Activated T-helper 9 cell treated with anti-CD3 and anti-CD28 coated beads, Interleukin-2, amount 50 U/mL, for 16 hours (primary cell): Measurements from ENCODE around the gene BRSK2.

Experiments
- DNase-seq: peaks from one replicate; pipeline ENCODE4 v3.0.0-alpha.2; 2020; ENCODE audit warnings: low read depth

Gene BRSK2

GRCh38 chr11:1438261-1438966 is 48.7 kb downstream of the BRSK2 start:
- DNase-seq, result no peak

- DNase-seq, result no peak
These were observed 49.2 kb downstream of the BRSK2 start for GRCh38 chr11:1438967-1439330.

DNA sequence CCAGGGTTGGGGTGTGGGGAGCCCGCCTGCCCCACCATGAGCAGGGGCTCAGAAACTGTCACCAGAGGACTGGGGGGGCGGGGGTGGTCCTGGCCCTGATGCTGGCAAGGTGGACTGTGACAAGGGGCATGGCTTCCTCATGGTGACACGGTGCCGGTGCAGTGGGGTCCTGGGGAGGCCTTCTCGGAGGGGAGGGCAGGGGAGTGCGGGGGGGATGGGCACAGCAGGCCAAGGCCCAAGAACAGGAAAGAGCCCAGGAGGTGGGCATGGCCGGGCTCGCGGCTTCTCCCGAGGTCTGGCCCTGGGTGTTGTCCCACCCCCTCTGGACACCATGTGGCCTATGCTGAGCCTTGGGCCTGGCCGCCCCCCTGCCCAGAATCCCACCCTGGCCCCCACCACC is 49.6 kb downstream of the BRSK2 start:
- DNase-seq, result no peak

- DNase-seq, result no peak
These were observed 50.3 kb downstream of the BRSK2 start for GRCh38 chr11:1440066-1440465.

DNA sequence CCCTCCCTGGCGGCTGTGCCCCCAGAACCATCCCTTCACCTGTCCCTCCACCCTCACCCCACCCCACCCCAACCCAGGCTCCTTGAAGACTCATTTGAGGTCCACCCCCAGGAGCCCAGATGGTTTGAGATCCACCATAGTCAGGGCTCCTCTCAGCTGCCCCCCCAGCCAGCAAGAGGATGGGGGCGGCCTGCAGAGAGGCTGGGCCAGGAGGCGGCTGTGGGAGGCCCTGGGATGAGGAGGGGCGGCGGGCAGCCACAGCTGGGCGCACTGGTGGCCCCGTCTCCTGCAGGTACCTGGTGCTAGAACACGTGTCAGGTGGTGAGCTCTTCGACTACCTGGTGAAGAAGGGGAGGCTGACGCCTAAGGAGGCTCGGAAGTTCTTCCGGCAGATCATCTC is 50.8 kb downstream of the BRSK2 start:
- no peak for DNase-seq

- DNase-seq, result no peak
These were observed 52.4 kb downstream of the BRSK2 start for GRCh38 chr11:1442163-1442562.

DNA sequence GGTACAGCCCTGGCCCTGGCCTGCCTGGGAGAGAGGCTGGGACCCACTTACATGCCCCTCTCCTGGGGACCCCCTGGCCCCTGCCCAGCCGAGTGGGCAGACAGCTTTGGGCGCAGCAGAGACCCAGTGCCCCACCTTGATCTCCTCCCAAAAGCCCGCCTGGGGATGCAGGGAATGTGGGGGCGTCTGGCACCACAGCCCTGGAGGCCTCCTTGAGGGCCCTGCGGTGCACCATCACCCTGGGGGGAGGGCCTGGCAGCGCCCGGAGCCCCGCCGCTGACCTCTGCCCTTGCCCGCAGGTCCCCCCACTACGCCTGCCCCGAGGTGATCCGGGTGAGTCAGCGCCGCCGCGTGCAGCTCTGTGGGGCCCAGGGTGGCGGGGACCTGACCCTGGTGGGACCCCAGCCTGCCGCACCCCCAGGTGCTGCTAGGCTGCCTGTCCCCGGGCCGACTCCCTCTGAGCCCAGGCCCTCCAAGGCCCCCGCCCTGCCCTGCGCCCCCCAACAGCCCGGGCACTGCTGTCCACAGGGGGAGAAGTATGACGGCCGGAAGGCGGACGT is 53.2 kb downstream of the BRSK2 start:
- DNase-seq, result no peak

GRCh38 chr11:1443737-1444136 is 54.0 kb downstream of the BRSK2 start:
- DNase-seq, result no peak

DNA sequence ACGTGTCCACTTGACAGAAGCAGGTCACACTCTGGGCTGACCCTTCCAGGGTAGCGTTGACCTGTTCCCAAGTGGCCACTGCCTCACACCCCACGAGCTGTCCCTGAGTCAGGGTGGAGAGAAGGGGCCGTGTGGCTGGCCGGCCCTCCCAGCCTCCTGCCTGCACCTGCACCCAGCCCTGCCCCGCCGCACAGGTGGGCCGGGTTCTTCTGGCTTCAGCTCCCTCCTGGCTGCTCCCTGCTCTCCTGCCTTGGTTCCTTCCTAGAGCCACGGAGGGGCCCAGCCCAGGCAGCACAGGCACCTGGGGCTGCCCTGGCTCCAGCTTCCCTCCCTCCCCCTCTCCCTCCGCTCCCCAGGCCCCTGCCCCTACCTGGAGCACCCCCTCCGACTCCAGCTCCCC is 54.6 kb downstream of the BRSK2 start:
- DNase-seq, result no peak

DNA sequence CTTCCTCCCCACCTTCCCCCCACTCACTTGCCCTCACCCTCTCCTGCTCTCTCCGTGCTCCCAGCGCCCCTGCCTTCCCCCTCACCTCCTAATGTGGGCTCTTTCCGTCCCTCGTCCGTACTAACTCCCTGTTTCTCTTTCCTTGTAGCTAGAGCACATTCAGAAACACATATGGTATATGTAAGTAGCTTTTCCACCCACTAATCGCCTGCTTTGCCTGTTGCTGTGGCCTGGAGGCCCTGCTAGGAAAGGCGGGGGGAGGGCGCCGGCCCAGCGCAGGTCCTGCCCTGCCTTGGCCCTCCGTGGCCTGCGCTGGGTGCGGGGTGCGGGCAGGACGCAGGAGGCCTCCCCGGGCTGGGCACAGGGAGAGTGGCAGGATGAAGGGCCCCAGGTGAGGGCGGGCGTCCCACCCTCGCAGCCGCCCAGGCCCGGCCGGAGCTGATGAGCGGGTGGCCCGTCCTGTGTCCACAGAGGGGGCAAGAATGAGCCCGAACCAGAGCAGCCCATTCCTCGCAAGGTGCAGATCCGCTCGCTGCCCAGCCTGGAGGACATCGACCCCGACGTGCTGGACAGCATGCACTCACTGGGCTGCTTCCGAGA is 55.2 kb downstream of the BRSK2 start:
- DNase-seq, result no peak

DNA sequence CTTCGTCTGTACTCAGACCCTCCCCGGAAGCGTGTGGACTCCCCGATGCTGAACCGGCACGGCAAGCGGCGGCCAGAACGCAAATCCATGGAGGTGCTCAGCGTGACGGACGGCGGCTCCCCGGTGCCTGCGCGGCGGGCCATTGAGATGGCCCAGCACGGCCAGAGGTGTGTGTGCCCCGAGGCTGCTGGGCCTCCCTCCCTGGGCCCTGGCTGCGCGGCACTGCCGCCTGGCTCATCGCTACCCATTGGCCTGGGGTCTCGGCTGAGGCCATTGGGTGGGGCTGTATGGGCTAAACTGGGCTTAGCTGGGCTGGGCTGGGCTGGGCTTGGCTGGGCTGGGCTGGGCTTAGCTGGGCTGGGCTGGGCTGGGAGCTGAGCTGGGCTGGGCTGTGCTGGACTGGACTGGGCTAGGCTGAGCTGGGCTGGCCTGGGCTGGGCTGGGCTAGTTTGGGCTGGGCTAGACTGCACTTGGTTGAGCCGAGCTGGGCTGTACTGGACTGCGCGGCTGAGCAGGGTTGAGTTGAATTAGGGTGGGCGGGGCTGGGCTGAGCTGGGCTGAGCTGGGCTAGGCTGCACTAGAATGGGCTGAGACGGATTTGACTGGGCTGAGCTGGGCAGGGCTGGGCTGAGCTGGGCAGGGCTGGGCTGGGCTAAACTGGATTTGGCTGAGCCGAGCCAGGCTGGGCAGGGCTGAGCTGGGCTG is 56.2 kb downstream of the BRSK2 start:
- DNase-seq, result no peak

DNA sequence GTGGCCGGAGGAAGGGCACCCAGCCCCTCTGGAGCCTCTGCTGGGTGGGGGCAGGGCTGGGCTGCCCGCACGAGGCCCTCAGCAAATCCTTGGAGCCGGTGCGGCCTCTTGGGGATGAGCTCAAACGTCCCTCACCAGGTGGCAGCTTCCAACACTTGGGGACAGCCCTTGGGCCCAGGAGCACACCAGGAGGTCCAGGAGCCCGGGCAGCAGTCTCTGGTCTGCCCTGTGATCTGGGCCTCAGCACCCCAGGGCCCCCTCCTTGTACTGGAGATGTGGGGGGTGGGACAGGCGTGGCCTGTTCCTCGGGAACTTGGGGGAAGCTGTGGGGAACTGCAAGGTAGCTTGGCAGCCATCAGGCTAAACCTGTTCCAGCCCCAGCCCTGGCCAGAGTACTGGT is 56.9 kb downstream of the BRSK2 start:
- DNase-seq, result no peak

DNA sequence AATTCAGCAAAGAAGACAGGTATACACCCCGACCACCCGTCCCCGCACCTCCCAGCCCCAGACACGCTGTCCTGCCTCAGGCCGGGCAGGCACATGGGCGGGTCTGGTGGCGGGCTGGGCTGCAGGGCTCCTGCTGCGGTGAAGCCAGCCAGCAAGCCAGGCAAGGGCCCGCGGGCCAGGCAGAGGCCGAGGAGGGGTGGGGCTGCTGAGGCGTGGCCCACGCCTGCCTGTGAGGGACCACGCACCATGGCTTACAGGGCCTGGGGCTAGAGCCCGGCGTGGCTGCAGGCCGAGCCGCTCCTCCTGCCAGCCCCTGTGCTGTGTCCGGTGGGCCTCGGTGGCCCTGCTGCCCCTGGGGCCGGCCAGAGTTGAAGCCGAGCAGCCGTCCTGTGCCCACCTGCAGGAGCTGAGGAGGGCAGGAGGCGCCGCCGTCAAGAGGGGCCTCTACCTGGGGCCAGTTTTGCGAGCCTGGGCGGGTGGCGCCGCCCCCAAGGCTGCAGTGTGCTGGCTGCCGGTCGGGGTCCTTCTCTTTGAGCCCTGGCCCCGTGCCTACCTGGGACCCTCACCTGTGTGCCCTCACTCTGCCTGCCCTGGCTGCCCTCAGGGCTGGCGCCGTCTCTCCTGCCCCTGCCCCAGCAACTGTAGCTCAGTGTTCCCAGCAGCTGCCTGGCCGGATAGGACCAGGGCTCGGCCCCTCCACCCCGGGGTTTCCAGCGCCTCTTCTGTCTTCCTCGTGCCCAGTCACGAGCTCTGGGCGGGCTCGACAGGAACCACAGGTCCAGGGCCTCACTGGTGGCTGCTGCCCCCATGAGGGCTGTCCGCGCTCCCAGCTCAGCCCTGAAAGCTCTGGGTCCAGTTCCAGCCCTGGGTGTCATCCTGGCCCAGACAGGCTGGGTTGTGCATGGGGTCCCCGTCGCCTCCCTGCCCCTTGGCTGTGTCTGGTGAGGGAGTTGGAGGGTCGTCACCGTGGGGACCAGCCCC is 58.4 kb downstream of the BRSK2 start:
- no peak for DNase-seq

DNA sequence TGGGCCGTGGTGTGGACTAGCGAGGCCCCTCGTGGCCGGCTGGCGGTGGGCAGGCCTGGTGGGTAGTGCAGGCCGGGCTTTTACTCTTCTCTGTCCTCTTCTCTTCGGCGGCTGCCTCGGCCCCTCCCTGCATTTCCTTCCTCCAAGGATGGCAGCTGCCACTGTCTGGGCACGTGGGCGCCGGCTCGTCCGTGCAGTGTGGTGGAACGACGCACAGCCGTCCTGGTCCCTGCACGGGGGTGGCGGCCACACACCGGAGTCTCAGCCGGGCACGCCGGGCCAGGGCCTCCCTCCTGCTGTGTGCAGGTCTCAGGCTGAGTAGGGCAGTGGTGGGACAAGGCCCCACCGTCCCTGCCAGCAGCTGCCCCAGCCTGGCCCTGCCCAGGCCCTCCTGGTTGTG is 59.1 kb downstream of the BRSK2 start:
- no peak for DNase-seq

DNA sequence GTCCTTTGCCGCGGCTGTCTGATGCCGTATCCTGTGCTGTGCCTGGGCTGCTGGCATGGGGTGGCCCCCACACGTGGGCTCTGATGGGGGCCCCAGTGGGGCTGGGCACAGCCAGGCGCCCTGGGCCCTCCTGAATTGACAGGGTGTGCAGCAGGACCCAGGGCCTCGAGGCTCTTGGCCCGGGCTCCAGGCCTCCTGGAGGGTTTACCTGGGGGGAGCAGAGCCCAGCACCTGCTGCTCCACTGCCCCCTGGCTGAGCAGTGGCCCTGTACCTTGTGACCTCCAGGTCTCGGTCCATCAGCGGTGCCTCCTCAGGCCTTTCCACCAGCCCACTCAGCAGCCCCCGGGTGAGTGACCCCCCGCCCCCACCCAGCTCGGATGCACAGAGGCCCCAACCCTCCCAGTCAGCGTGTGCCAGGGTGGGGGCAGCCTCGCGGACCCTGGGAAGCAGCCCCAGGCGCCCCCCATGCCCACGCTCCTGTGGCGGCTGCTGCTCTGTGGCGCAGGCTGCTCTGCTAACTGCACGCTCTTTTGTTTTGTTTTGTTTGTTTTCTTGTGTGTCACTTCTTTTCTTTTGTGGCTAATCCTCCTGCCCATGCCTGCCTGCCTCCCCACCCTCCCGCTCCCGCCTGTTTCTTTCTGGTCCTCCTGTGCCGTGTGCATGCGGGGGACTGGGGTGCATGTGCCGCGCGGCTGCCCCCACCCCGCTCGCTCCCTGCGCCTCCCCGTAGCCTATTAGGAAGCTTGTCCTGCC is 59.9 kb downstream of the BRSK2 start:
- no peak for DNase-seq

GRCh38 chr11:1450344-1450875 is 60.7 kb downstream of the BRSK2 start:
- DNase-seq, result no peak

DNA sequence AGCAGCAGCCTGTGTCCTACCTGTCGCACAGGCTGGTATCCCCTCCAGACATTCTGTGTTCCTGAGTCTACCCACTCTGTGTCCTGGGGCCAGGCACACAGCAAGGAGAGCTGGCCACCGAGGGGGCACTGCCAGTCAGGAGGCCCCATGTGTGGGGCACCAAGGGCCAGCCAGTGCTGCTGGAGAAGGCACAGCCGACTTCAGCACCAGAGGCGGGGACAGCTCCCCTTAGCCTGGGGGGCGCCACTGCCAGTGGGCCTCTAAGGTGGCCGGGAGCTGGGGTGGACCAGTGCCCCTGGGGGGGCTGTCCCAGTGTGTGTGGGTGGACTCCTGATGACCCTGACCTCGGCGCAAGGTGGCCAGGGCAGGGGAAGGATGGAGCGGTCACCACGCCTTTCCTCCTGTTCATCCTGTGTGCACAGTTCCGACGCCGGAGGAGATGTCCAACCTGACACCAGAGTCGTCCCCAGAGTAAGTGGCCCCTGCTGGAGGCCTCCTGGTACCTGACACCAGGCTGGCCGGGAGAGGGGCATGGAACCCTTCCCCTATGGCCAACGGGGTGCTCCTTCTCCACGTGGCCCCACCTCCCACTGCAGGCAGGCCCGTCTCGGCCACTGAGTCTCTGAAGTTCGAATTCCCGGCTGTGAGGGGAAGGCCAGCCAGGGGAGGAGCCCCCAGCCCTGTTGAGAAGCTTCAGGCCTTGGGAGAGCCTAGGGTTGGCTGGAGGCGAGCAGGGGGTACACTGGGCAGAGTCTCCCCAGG is 61.4 kb downstream of the BRSK2 start:
- no peak for DNase-seq

GRCh38 chr11:1451781-1452470 is 62.2 kb downstream of the BRSK2 start:
- no peak for DNase-seq

GRCh38 chr11:1452744-1453143 is 63.0 kb downstream of the BRSK2 start:
- no peak for DNase-seq

GRCh38 chr11:1453611-1454034 is 63.9 kb downstream of the BRSK2 start:
- no peak for DNase-seq
